Neural cell (in vitro differentiated cells): ENCODE results near the gene S1PR5. TPM values are rescaled to one million over a fixed set of nuclear protein-coding genes. Genes with fewer than 3 reads are reported as not detected.

Source experiments
- H2AFZ ChIP-seq: fragments of 200-600, 300-800 bp; sonication (generic), shearing (Covaris generic); 2 replicates; pipeline ENCODE4 v1.6.0; 2014; ENCODE audit warnings: low read depth, mild to moderate bottlenecking, antibody characterized with exemption, low read length, moderate library complexity
- H3F3A ChIP-seq: fragments of 200-600 bp; shearing (Covaris generic); 2 replicates; pipeline ENCODE4 v1.6.1; 2016; ENCODE audit warnings: mild to moderate bottlenecking, moderate library complexity, mixed read lengths, antibody characterized with exemption, low read length; ENCODE audit not compliant: insufficient read depth, poor library complexity, severe bottlenecking
- H3K27ac ChIP-seq: fragments of 200-600, 300-800 bp; sonication (generic), shearing (Covaris generic); 2 replicates; pipeline ENCODE4 v1.5.1; 2014; ENCODE audit warnings: mild to moderate bottlenecking, low read length, moderate library complexity
- H3K27me3 ChIP-seq: fragments of 300-800, 200-600 bp; sonication (generic), shearing (Covaris generic); 2 replicates; pipeline ENCODE4 v1.6.0; 2014; ENCODE audit warnings: mild to moderate bottlenecking, low read depth, low read length, moderate library complexity; ENCODE audit not compliant: insufficient read depth
- H3K36me3 ChIP-seq: fragments of 300-800, 200-600 bp; sonication (generic), shearing (Covaris generic); 2 replicates; pipeline ENCODE4 v1.5.1; 2014; ENCODE audit warnings: mild to moderate bottlenecking, antibody characterized with exemption, low read length, moderate library complexity; ENCODE audit not compliant: insufficient read depth
- H3K4me2 ChIP-seq: fragments of 300-800, 200-600 bp; sonication (generic), shearing (Covaris generic); 2 replicates; pipeline ENCODE4 v1.6.0; 2014; ENCODE audit warnings: mild to moderate bottlenecking, low read length
- H3K4me3 ChIP-seq: fragments of 300-800, 200-600 bp; sonication (generic), shearing (Covaris generic); 2 replicates; pipeline ENCODE4 v1.5.1; 2014; ENCODE audit warnings: mild to moderate bottlenecking, low read length, moderate library complexity
- H3K79me2 ChIP-seq: fragments of 200-600 bp; shearing (Covaris generic); replicated peaks from 2 replicates; pipeline ENCODE4 v1.6.0; 2014; ENCODE audit warnings: mild to moderate bottlenecking, low read length, moderate library complexity; ENCODE audit not compliant: insufficient read depth
- H3K9ac ChIP-seq: fragments of 300-800, 200-600 bp; sonication (generic), shearing (Covaris generic); 2 replicates; pipeline ENCODE4 v1.6.1; 2016; ENCODE audit warnings: mild to moderate bottlenecking, low read length, mixed read lengths
- H3K9me2 ChIP-seq: fragments of 200-600 bp; shearing (Covaris generic); 2 replicates; pipeline ENCODE4 v1.6.1; 2016; ENCODE audit warnings: mild to moderate bottlenecking, low read length, mixed read lengths; ENCODE audit not compliant: insufficient read depth
- H3K9me3 ChIP-seq: fragments of 200-600, 300-800 bp; sonication (generic), shearing (Covaris generic); 2 replicates; pipeline ENCODE4 v1.6.1; 2016; ENCODE audit warnings: mild to moderate bottlenecking, mixed run types, low read length, moderate library complexity, mixed read lengths
- H4K20me1 ChIP-seq: fragments of 200-600 bp; shearing (Covaris generic); 2 replicates; pipeline ENCODE4 v1.6.1; 2016; ENCODE audit warnings: mild to moderate bottlenecking, mixed run types; ENCODE audit not compliant: insufficient read depth
- EP300 ChIP-seq: fragments of 450-650 bp; conservative IDR thresholded peaks from 2 replicates; pipeline ENCODE4 v1.6.1; 2014; ENCODE audit warnings: antibody characterized with exemption, mild to moderate bottlenecking, moderate library complexity; ENCODE audit not compliant: poor library complexity, severe bottlenecking
- EZH2 ChIP-seq: fragments of 200-600, 300-800 bp; shearing (Covaris generic), sonication (generic); IDR thresholded peaks from 2 replicates; pipeline ENCODE4 v1.6.1; 2014; ENCODE audit warnings: antibody characterized with exemption, low read length, borderline replicate concordance, mild to moderate bottlenecking; ENCODE audit not compliant: insufficient read depth, poor library complexity, severe bottlenecking
- MXI1 ChIP-seq: fragments of 450-650 bp; conservative IDR thresholded peaks from 2 replicates; pipeline ENCODE4 v1.6.1; 2014; ENCODE audit warnings: antibody characterized with exemption, mild to moderate bottlenecking; ENCODE audit not compliant: poor library complexity, severe bottlenecking
- POLR2AphosphoS5 ChIP-seq: IDR thresholded peaks from 2 replicates; pipeline ENCODE4 v1.6.1; 2012
- RAD21 ChIP-seq: fragments of 450-650 bp; conservative IDR thresholded peaks from 2 replicates; pipeline ENCODE4 v1.6.1; 2014; ENCODE audit warnings: antibody characterized with exemption, mild to moderate bottlenecking, moderate library complexity
- SMC3 ChIP-seq: fragments of 450-650 bp; conservative IDR thresholded peaks from 2 replicates; pipeline ENCODE4 v1.6.1; 2014; ENCODE audit warnings: antibody characterized with exemption, mild to moderate bottlenecking, moderate library complexity; ENCODE audit not compliant: poor library complexity
- TAF1 ChIP-seq: IDR thresholded peaks from 2 replicates; pipeline ENCODE4 v1.6.1; 2012; ENCODE audit warnings: low read depth
- polyA plus RNA-seq: library from polyadenylated mRNA; depleted of rRNA; stranded (reverse); fragments of >200 nt; gene quantifications from 2 replicates; pipeline ENCODE4 v1.2.3, GENCODE V29; 2014
- TF ChIP-seq, protein P1 (sequence below): fragments of 450-650 bp; IDR thresholded peaks from 2 replicates; pipeline ENCODE4 v1.5.1; 2014; ENCODE audit warnings: antibody characterized with exemption, mild to moderate bottlenecking, moderate library complexity; ENCODE audit not compliant: poor library complexity, severe bottlenecking
- TF ChIP-seq, protein P2 (sequence below): IDR thresholded peaks from 2 replicates; pipeline ENCODE4 v1.6.1; 2012; ENCODE audit warnings: borderline replicate concordance

S1PR5 gene
- polyA plus RNA-seq, 1 donor from 2014 or later, result not detected

DNA sequence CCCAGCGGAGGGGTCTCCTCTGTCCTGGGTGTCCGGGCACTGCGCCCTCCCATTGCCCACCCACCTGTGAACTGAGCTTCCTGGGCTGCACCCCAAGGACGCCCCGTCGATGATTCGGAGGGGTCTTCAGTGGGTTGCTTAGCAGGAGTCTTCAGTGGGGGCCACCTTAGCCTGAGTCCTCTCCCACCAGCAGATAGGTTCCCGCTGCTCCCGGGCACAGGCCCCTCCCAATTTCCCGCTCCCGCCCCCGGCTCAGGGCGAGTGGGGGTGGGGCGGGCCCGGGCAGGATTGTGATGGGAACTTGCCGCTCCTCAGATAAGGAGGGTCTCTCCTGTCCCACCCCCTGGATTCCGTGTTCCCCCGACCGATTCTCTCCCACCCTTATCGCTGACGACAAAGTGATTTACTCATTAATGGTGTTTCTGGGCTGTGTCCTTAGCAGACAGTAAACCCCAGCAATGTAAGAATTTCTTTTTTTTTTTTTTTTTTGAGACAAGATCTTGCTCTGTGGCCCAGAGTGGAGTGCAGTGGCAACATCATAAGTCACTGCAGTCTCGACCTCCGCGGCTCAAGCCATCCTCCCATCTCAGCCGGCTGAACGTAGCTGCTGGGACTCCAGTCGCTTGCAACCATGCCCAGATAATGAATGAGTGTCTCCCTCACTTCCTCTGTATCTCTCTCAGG is 655 bp upstream of the S1PR5 start:
- H3K27ac ChIP-seq, result no peak overlapping the region
- no peak overlapping the region for H2AFZ ChIP-seq

DNA sequence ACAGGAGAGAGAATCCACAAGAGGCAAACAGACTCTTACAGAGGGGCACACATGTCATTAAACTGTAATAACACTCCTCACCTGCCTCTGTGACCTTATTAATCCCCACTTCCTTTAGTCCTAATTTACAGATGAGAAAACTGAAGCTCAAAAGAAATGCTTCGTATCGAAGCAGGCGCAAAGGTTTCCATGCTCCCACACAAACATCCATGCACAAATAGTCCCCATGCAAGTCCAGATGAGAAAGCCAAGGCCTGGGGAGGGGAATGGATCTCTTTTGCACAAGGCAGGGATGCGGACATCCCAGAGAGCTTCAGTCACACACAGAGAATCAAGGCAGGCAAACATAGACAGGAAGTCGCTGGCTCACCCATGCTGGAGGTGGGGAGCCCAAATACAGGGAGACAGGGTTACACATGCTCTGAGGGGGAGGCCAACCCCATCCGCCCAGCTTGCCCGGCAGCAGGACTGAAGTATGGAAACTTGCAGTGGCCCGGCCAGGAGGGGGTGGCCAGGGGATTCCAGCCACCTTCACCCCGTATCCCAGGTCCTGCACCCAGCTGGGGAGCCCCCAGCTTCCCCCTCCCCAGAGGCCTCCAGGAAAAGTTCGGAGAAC is 468 bp downstream of the S1PR5 start:
- no peaks in the 10 kb centered on the region for H3K36me3 ChIP-seq
- H2AFZ ChIP-seq, result no peak overlapping the region
- H4K20me1 ChIP-seq, result no peaks in the 10 kb centered on the region
- H3K27ac ChIP-seq, result no peak overlapping the region
- H3K9me2 ChIP-seq, result no peaks in the 10 kb centered on the region
- H3K79me2 ChIP-seq, result no peaks in the 10 kb centered on the region
- no peak overlapping the region for H3K4me3 ChIP-seq
- no peaks in the 10 kb centered on the region for H3F3A ChIP-seq
- H3K9ac ChIP-seq, result no peak overlapping the region
- H3K9me3 ChIP-seq, result no peaks in the 10 kb centered on the region
- H3K27me3 ChIP-seq, result peaks cover 85% of the 10 kb centered on the region
- no peak overlapping the region for H3K4me2 ChIP-seq
- TF ChIP-seq EZH2 (peak; percentile 52), RAD21 (no peak), POLR2AphosphoS5 (no peak), EP300 (no peak), MXI1 (no peak)

More for the DNA sequence above, 655 bp upstream of the S1PR5 start:
- Histone ChIP-seq H3F3A (no peaks in the 10 kb centered on the region), H3K4me2 (no peak overlapping the region), H3K9me2 (no peaks in the 10 kb centered on the region), H3K9ac (no peak overlapping the region), H3K36me3 (no peaks in the 10 kb centered on the region), H3K9me3 (no peaks in the 10 kb centered on the region), H4K20me1 (no peaks in the 10 kb centered on the region), H3K27me3 (peaks cover 73% of the 10 kb centered on the region), H3K4me3 (no peak overlapping the region), H3K79me2 (no peaks in the 10 kb centered on the region)
- TF ChIP-seq EP300 (no peak), POLR2AphosphoS5 (no peak), SMC3 (no peak), RAD21 (no peak), EZH2 (no peak), TAF1 (no peak), MXI1 (no peak)
- TF ChIP-seq, protein P1, sequence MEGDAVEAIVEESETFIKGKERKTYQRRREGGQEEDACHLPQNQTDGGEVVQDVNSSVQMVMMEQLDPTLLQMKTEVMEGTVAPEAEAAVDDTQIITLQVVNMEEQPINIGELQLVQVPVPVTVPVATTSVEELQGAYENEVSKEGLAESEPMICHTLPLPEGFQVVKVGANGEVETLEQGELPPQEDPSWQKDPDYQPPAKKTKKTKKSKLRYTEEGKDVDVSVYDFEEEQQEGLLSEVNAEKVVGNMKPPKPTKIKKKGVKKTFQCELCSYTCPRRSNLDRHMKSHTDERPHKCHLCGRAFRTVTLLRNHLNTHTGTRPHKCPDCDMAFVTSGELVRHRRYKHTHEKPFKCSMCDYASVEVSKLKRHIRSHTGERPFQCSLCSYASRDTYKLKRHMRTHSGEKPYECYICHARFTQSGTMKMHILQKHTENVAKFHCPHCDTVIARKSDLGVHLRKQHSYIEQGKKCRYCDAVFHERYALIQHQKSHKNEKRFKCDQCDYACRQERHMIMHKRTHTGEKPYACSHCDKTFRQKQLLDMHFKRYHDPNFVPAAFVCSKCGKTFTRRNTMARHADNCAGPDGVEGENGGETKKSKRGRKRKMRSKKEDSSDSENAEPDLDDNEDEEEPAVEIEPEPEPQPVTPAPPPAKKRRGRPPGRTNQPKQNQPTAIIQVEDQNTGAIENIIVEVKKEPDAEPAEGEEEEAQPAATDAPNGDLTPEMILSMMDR, result no peak
- TF ChIP-seq, protein P2, sequence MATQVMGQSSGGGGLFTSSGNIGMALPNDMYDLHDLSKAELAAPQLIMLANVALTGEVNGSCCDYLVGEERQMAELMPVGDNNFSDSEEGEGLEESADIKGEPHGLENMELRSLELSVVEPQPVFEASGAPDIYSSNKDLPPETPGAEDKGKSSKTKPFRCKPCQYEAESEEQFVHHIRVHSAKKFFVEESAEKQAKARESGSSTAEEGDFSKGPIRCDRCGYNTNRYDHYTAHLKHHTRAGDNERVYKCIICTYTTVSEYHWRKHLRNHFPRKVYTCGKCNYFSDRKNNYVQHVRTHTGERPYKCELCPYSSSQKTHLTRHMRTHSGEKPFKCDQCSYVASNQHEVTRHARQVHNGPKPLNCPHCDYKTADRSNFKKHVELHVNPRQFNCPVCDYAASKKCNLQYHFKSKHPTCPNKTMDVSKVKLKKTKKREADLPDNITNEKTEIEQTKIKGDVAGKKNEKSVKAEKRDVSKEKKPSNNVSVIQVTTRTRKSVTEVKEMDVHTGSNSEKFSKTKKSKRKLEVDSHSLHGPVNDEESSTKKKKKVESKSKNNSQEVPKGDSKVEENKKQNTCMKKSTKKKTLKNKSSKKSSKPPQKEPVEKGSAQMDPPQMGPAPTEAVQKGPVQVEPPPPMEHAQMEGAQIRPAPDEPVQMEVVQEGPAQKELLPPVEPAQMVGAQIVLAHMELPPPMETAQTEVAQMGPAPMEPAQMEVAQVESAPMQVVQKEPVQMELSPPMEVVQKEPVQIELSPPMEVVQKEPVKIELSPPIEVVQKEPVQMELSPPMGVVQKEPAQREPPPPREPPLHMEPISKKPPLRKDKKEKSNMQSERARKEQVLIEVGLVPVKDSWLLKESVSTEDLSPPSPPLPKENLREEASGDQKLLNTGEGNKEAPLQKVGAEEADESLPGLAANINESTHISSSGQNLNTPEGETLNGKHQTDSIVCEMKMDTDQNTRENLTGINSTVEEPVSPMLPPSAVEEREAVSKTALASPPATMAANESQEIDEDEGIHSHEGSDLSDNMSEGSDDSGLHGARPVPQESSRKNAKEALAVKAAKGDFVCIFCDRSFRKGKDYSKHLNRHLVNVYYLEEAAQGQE, result no peak
